ENCODE measurements around the gene MAD2L1BP.
A peak's percentile ranks its signal among the peaks of the same experiment; 100 is the strongest.

The MAD2L1BP gene

GRCh38 chr6:43683708-43684455, 48.2 kb downstream of the MAD2L1BP start:
- DNase-seq = no peak

GRCh38 chr6:43687079-43687436, 51.4 kb downstream of the MAD2L1BP start:
- DNase-seq = no peak

- peak; percentile 55 to 81 (median 70) for DNase-seq
These were observed 52.1 kb downstream of the MAD2L1BP start, which contains the start of gene MRPS18A for GRCh38 chr6:43687437-43688347. Gene MRPS18A, minus strand, starts transcription at chr6:43687791. Its CDS starts 12 bp downstream, at chr6:43687779.

- no peak for DNase-seq
These were observed 53.8 kb downstream of the MAD2L1BP start for GRCh38 chr6:43689421-43689820.

Measured in T-helper 1 cell (primary cell).